DMS153 treated with DMSO at 0.1 percent for 48 hours (cell line): ENCODE measurements around the gene TRAF2.
"Not testable (repeated sequence)": the region's sequence is repeated elsewhere in the genome, so short reads cannot be mapped to it uniquely, and the experiment has no call there.

ENCODE experiments used
- DNase-seq: peaks from one replicate; lab custom pipeline; 2025; ENCODE audit not compliant: unreplicated experiment; lab: John Stamatoyannopoulos, UW

TRAF2 gene

DNA sequence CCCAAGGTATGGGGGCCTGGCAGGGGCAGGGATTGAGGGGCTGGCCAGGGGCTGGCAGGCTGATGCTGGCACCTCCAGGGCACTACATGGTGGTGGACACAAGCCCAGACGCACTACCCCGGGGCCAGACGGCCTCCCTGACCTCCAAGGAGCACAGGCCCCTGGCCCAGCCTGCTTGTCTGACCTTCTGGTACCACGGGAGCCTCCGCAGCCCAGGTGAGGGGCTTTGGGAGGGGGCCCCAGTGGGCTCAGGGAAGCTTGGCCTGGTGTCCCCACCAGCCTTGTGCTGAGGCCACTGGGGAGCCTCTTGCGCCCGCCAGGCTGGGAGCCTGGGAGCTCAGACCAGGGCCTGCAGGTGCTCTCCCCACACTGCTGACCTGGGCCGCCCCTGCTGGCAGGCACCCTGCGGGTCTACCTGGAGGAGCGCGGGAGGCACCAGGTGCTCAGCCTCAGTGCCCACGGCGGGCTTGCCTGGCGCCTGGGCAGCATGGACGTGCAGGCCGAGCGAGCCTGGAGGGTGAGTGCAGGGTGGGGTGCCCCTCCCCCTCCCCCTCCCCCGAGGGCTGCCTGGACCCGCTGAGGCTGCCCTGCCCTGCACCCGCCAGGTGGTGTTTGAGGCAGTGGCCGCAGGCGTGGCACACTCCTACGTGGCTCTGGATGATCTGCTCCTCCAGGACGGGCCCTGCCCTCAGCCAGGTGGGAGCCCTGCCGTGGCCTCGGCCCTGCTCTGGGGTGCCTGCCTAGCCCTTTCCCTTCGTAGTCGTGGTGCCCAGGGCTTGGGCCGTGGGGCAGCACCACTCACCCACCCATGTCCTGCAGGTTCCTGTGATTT, 28.5 kb upstream of the TRAF2 start:
- DNase-seq = no peak

DNA sequence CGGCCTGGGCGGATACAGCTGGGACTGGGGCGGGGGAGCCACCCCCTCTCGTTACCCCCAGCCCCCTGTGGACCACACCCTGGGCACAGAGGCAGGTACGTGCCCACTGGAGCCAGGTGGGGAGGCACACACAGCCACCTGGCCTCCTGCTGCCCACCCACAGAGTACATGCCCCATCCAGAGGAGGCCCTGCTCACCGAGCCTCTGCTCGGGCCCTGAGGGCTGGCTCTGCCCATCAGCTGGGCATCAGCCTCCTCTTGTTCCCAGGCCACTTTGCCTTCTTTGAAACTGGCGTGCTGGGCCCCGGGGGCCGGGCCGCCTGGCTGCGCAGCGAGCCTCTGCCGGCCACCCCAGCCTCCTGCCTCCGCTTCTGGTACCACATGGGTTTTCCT, 27.9 kb upstream of the TRAF2 start:
- no peak for DNase-seq

DNA sequence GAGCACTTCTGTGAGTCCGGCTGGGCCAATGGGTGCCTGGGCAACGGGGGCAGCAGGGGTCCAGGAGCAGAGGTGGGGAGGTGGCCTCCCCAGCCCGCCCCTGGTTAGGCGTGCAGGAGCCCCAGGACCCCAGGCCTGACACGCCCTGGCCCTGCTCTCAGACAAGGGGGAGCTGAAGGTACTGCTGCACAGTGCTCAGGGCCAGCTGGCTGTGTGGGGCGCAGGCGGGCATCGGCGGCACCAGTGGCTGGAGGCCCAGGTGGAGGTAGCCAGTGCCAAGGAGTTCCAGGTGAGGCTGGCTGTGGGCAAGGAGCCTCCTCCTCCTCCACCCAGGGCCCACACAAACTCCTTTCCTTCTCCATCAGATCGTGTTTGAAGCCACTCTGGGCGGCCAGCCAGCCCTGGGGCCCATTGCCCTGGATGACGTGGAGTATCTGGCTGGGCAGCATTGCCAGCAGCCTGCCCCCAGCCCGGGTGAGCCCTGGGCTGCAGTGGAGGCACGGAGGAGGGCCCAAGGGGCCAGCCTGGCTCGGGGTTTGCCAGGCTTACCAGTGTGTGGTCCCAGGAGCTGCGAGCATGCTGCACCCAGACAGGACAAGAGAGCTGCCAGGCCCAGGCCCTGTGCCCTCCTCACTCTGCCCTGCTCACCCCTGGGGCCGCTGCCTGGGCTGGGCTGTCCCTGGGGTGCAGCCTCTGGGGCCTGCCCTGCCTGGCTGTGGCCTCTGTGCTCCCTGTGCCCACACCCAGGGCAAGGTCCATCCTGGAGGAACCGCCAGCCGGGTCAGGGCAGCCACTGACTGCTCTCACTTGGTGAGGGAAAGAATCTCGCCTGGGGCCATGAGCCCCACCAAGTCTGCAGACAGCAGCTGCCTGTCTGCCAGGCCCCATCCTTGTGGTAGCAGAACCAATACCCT, 27.2 kb upstream of the TRAF2 start:
- no peak for DNase-seq

DNA sequence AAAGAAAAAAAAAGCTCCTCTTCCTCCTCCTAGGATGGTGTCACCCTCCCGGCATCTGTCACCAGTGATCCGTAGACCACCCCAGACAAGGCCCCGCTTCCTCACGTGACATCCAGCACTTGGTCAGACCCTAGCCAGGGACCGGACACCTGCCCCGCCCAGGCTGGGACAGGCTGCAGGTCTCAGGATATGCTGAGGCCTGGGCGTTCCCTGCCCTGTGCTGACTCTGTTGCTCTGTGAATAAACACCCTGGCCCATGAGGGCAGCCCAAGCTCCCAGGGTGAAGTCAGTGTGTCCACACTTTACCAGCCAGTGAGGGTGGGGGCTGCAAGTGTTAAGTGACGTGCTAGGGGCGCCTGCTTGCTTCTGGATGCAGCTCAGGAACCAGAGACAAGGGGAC, 25.8 kb upstream of the TRAF2 start:
- DNase-seq = no peak

DNA sequence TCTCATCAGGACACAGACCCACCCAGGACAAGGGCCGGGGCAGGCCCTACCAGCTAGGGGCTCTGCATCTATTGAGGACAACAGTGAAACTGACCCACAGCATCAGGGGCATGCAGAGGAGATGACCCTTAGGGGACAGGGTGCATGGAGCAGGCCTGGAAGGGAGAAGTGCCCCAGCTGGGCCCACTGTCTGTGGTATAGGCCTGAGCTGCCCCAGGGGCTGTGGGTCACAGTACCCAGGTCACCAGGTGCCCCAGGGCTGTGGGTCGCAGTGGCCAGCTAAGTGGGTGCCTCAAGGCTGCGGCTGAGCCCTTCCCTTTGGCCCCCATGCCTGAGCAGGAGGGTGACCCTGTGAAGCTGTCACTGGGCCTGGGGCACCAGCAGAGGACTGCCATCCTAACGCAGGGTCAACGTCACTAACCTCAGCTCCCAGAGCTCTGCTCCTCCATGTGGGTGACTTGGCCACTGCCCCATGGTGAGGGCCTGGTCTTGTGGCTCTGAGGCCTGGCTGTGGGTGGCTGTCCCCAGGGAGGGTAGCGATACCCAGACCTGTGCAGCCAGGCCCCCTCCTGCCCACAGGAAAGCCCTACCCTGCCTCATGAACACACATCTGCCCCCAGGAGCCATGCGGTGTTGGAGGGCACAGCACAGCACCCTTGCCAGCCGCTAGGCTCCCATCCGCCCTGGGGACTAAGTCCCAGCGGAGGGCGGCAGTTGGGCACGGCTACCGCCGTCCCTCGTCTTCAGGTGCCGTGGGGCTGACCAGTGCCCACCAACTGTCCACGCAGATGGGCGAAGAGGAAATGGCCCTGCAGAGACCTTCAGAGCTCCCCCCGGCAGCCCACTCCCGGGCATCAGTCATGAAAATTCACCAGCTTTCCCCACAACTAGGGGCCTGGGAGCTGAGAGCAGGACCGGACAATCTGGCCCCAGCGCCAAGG, 25.1 kb upstream of the TRAF2 start:
- DNase-seq = no peak

DNA sequence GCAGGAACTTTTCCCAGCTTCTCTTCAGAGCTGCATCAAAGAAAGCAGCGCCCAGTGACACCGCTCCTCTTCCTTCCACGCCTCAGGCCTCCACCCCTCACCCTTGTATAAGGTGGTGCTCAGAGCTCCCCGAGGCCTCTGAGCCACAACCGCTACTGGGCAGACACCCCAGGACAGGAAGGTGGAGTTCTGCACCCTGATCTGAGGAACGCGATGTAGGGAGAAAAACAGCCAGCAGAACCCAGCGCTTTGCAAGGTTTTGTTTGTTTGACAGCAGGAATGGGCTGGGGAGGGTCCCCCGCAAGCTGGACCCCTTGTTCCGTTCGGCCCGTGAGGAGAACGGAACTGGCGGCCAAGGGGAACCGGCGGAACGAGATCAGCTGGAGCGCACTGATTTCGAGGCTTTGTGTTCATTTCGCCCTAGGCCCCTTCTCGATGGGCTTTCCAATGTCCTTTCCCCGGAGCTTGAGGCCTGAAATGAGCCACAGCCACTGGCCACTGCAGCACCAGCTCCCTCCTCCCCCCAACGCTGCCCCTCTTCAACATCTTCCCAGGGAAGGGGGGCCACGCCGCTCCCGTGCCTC, 24.4 kb upstream of the TRAF2 start:
- DNase-seq = no peak

DNA sequence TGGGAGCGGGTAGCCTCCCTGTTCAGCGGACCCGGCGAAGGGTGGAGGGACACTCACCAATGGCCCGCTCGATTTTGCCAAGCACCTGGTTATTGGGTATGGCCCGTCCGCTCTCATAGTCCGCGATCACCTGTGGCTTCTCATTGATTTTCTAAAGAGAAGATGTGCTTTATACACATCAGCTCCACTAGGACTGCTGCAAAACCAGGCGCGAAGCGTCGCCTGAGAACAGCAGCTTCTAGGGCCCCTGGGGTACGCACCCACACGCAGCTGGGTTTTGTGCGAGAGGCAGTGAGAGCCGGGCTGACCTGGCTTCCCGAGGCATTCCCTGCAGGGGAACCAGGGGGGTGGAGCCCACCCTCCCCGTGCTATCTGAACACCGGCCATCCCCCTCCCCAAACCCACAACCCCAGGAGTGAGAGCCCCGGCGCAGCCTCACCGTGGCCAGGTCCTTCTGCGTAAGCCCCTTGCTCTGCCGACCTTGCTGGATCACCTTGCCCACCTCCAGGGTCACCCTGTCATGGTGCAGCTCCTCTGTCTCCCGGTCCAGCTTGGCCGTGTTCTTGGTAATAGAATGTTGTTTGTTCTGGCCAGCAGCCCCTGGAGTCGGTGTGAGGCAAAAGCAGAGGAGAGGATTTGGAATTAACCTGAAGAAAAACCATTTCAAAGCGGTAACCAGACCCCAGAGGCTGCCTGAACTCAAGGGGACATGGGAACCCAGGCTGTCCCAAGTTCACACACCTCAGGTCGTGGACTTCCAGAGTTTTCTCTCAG, 23.3 kb upstream of the TRAF2 start:
- DNase-seq = no peak

DNA sequence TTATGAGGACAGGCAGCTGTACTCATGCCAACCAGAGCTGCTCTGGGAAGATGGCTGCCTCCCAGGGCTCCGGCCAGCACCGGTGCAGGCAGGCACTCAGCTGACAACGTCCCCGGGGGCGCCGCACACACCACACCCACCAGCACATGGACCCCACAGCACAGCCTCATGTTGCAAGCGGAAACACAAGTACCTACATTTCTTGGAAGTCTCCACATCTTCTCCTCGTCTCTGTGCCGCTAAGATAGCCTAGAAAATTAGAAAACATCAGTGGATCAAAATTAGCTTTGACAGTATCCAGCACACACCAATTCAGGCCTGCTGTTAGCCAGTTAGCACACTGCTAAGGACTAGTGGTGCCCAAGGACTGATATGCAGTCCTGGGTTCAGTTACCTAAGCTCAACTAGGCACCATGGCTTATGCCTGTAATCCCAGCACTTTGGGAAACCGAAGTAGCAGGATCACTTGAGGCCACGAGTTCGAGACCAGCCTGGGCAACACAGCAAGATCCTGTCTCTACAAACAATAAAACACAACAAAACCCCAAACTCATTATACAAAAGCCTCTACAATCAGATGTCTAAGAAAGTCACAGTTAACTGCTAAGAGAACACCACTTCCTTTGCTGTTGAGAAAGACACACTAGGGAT, 22.6 kb upstream of the TRAF2 start:
- no peak for DNase-seq

DNA sequence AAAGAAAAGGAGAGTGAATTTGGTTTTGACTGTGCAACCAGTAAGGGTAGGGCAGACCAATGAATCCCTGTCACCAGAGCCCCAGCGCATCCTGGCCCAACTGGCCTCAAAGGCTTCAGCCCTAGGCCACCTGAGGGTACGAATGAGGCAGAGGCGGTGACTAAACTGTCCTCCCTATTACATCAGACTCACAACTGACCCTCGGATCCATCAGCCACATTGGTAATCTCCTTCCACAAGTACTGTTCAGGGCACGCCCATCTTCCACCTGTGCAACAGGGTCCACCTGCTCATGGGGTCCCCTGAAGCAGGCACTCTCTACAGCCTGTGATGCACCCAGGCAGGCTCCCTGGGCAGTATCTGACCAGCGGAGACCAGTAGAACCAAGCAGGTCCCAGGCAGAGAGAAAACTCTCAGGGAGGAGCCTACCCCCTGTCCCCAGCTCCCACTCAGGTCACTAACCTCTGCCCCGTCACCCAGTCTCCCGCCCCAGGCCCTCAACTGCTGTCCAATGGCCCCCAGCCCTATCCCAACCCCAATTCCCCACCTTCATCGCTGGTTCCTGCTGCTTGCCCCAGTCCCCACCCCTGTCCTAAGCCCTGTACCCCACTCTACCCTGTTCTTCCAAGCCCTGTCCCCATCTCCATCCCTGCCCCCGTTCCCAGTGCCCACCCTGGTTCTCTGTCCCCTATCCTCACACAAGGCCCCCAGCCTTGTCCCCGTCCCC, 21.1 kb upstream of the TRAF2 start:
- DNase-seq = no peak

DNA sequence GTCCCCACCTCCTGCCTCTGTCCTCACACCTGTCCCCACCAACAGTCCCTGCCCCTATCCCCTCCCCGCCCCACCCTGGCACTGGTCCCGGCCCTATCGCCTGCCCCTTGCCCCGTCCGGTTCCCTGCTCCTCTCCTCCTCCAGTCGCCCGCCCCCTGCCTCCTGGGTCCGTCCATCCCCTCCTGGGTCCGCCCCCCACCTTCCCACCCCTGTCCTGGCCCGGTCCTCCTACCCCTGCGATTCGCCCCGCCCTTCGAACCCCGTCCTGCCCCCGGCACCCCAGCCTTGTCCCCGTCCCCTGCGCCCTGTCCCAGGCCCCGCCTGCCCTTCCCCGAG, 20.6 kb upstream of the TRAF2 start:
- DNase-seq = no peak

DNA sequence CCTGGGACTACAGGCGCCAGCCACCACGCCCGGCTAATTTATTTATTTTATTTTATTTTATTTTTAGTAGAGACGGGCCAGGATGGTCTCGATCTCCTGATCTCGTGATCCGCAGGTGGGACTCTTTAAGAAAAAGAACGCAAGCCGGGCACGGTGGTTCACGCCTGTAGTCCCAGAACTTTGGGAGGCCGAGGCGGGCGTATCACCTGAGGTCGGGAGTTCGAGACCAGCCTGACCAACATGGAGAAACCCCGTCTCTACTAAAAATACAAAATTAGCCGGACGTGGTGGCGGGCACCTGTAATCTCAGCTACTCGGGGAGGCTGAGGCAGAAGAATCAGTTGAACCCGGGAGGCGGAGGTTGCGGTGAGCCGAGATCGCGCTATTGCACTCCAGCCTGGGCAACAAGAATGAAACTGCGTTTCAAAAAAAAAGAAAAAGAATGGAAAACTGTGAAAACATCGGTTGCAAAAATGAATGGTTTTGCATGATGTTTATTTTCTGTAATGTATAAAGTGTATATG, 19.4 kb upstream of the TRAF2 start:
- not testable (repeated sequence) for DNase-seq

DNA sequence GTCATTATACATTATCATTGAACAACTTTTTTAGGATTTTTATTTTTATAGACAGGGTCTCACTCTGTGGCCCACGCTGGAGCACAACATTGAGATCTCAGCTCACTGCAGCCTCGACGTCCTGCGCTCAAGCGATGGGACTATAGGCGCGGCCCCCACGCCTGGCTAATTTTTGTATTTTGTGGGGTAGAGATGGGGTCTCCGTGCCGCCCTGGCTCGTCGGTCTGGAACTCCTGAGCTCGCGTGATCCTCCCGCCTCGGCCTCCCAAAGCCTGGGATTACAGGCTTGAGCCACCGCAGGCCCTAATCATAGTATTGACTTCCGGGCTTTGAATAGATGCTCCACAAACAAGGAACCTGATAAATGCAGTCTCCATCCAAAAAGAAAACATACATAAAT, 18.8 kb upstream of the TRAF2 start:
- DNase-seq = no peak

DNA sequence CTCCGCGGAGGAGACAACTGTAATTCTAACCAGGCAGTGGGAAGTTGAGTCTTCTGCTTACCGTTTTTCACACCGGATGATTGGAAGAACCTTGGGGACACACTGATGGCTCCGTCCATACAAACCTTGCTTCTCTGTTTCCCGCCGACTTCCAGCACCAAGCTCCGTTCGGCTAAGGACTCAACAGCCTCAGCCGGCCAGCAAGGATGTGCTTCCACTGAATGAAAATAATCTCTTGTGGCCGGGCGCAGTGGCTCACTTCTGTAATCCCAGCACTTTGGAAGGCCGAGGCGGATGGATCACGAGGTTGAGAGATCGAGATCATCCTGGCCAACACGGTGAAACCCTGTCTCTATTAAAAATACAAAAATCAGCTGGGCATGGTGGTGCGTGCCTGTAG, 18.4 kb upstream of the TRAF2 start:
- DNase-seq = no peak

DNA sequence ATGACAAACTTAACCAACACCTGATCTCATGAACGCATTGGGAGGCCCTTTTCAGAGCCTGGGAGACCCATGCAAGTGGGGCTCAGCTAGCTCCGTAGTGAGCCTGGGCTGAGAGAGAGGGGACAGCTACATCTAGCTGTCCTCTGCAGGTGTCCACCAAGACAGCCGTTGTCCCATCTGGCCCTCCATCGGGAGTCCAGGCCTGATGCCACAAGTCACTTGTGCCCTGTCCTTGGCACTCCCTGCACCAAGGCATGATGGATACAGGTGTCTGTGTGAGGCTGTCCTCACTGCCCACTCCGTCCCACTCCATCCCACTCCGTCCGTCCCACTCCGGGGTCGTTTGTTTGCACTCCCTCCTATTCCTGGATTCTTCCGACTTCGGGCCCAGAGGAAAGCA, 17.7 kb upstream of the TRAF2 start:
- no peak for DNase-seq

DNA sequence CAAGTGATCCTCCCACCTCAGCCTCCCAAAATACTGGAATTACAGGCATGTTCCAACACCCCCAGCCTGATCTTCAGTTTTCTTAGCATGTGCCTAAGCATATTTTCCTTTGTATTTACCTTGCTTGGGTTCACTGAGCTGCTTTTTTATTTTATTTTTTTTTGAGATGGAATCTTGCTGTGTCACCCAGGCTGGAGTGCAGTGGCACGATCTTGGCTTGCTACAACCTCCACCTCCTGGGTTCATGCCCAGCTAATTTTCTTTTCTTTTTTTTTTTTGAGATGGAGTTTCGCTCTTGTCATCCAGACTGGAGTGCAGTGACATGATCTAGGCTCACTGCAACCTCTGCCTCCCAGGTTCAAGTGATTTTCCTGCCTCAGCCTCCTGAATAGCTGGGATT, 16.7 kb upstream of the TRAF2 start:
- DNase-seq = not testable (repeated sequence)

DNA sequence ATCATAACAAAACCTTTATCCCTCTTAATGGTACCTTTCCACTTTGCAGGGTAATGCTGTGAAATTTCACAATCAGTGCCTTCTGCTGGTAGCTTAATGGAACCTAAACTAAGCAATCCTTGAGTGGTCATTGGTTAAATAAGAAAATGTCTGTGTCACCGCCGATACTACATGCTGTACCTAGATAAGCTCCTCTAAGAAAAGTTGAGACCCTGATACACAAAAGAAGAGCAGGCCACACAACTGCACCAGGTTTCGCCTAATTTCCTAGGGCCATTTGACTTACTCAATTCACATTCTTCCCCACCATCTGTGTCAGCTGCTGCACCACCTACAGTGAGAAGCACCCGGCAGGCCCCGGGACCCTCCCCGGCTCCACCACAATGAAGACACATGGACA, 11.2 kb upstream of the TRAF2 start:
- no peak for DNase-seq

DNA sequence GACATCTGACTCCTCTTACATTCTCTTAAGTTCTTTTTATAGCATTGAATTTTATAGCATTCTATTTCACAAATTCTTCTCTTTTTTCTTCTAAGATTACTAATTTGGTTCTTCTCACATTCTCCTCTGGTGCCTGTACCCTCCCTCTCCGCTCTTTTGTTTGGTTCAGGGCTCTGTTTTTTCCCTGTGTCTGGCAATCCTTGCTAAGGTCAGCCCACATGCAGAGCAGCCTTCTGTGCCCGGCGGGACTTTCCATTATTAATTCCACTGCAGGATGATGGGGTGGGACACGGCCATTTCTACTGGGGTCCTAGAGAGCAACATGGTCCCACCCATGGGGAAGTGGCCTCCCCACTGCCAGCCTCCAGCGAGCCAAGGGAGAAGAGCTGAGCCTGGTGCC, 9.8 kb upstream of the TRAF2 start:
- no peak for DNase-seq

DNA sequence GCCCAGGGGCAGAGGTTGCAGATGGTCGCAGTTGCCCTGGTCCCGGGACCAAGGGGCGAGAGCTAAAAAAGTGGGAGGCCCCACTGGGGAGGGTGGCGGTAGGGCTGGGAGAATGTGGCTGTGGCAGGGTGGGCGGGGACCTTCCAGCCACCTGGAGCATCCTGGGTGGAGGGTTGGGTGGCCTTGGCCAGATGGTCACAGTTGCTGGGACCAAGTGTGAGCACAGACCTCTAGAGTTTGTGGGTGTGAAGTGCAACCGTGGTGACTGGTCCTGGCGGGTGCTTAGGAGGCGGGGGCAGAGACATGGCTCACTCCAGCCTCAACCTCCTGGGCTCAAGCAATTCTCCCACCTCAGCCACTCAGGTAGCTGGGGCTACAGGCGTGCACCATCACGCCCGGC, 5.7 kb upstream of the TRAF2 start:
- no peak for DNase-seq

DNA sequence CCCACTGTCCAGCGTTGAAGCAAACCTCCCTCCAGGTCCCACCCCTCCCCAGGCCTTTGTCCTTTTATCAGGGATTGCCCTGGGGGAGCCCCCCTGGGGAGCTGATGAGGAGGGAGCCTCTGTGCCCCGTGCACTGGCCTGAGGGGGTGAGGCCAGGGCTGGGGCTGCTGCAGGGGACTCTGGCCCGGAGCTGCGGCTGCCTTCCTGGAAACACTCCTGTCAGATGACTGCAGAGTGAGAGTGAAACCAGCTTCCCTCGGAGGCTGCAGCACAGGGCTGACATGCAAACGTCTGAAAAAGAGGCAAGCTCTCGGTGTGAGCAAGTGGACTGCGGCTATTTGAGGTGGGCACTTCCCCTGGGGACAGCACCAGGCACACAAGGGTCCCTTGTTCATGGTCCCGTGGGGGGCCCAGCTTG, 4.6 kb upstream of the TRAF2 start:
- no peak for DNase-seq
